Activated CD8-positive, alpha-beta memory T cell treated with anti-CD3 and anti-CD28 coated beads for 4 hours (primary cell): ENCODE data around the gene CARD9.
"Not testable (repeated sequence)": the region's sequence is repeated elsewhere in the genome, so short reads cannot be mapped to it uniquely, and the experiment has no call there.

Experiments used
- DNase-seq, 2 donors: peaks; one replicate each; pipeline ENCODE4 v3.0.0-alpha.2; 2020; ENCODE audit warnings: low read depth in 2 of 2

The CARD9 gene

GRCh38 chr9:136322756-136323330, 50.6 kb downstream of the CARD9 start:
- DNase-seq = no peak

GRCh38 chr9:136321561-136321960, 51.9 kb downstream of the CARD9 start:
- DNase-seq = no peak

GRCh38 chr9:136320972-136321371, 52.5 kb downstream of the CARD9 start:
- DNase-seq = not testable (repeated sequence)

GRCh38 chr9:136319955-136320354, 53.5 kb downstream of the CARD9 start:
- not testable (repeated sequence) for DNase-seq

GRCh38 chr9:136319244-136319643, 54.2 kb downstream of the CARD9 start:
- not testable (repeated sequence) for DNase-seq

- no peak for DNase-seq
Observed at GRCh38 chr9:136318776-136319241, 54.7 kb downstream of the CARD9 start.

GRCh38 chr9:136318111-136318775, 55.2 kb downstream of the CARD9 start:
- DNase-seq = no peak

GRCh38 chr9:136317695-136318094, 55.8 kb downstream of the CARD9 start:
- DNase-seq = no peak

GRCh38 chr9:136316896-136317676, 56.4 kb downstream of the CARD9 start:
- DNase-seq = no peak

GRCh38 chr9:136316271-136316751, 57.2 kb downstream of the CARD9 start:
- peak in 1 of 2 donors; percentile 17 for DNase-seq

GRCh38 chr9:136314944-136315343, 58.5 kb downstream of the CARD9 start:
- DNase-seq = no peak

GRCh38 chr9:136314056-136314416, 59.4 kb downstream of the CARD9 start:
- no peak for DNase-seq
